Measurements from ENCODE around the gene HDAC4. TPM values are rescaled to one million over a fixed set of nuclear protein-coding genes. Genes with fewer than 3 reads are reported as not detected.

HDAC4 gene
- total RNA-seq, 1 experiment from 2014 or later = 32.0 TPM

DNA sequence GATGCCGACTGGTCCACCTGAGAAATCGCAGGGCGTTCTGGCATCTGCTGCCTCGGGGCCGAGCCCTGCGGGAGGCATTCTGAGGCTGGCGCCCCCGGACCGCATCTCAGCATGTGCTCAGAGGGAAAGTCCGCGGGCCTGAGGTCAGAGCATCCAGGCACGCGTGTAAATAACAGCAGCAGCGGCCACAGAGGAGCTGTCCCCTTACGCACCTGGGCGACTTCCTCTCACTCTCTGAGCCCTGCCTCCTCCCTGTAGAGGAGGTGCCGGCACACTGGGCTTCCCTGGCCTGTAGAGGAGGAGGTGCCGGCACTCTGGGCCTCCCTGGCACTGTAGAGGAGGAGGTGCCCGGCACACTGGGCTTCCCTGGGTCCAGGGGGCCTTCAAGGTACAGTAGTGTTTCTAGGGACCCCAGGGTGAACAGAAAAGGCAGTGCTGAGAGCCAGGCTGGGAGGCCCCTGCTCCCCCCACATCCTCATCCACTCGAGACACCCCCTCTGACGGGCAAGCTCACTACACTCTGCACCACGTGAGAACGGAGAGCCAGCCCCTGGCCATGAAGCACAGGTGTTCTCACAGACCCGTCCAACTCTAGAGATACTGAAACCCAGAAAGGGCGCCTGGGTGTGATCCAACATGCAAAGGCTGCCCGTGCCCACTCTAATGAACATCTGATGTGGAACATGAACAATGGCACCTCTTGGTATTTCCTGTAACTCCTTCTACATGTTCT is 263.5 kb downstream of the HDAC4 start:
- DNase-seq = no peak
- H3K23me2 ChIP-seq (ENCODE audit: insufficient read length, low read depth, low read length, poor library complexity, severe bottlenecking) = no peaks in the 10 kb centered on the region
- no peak overlapping the region for H2BK20ac ChIP-seq (ENCODE audit: low read depth, low read length, poor library complexity, severe bottlenecking)
- H3K56ac ChIP-seq (ENCODE audit: insufficient read length, low read depth, low read length) = no peak overlapping the region
- no peaks in the 10 kb centered on the region for H3K79me2 ChIP-seq (ENCODE audit: insufficient read depth, low read length)
- no peak overlapping the region for H3K23ac ChIP-seq (ENCODE audit: insufficient read length, low read depth, low read length)
- Mint-ChIP-seq H3K9me3 (no peaks in the 10 kb centered on the region), H3K4me1 (no peaks in the 10 kb centered on the region), H3K36me3 (ENCODE audit: insufficient read depth in 1 of 3, low read depth in 3 of 3) (peaks cover 27 to 53% (median 44%) of the 10 kb centered on the region in 3 experiments; a peak in 6 of 7 replicates), H3K27me3 (ENCODE audit: low read depth) (no peaks in the 10 kb centered on the region), H3K4me3 (no peak overlapping the region), H3K27ac (no peak overlapping the region; a peak in 1 of 7 replicates)
- no peak overlapping the region for H3K4ac ChIP-seq (ENCODE audit: low read depth, low read length)
- H4K91ac ChIP-seq (ENCODE audit: insufficient read length, low read depth, low read length) = no peak overlapping the region
- H2AK5ac ChIP-seq (ENCODE audit: insufficient read length, low read length) = no peak overlapping the region
- WGBS (ENCODE audit: extremely low coverage, insufficient read length, low lambda C conversion rate) = no CpG with 5 or more reads among the region's 26 CpGs
- no peak overlapping the region for H2BK12ac ChIP-seq (ENCODE audit: insufficient read length, low read depth, low read length)
- H3K79me1 ChIP-seq (ENCODE audit: insufficient read depth, low read depth, low read length, poor library complexity, severe bottlenecking) = no peaks in the 10 kb centered on the region
- no peak overlapping the region for H3K27ac ChIP-seq (ENCODE audit: insufficient read length, low read depth, low read length)
- no peak overlapping the region for H2BK5ac ChIP-seq (ENCODE audit: insufficient read length, low read length)
- TF ChIP-seq CTCF (conservative IDR thresholded peaks at IDR 0.05) = no peak
- H3K4me2 ChIP-seq (ENCODE audit: insufficient read depth, insufficient read length, low read length) = no peak overlapping the region
- no peaks in the 10 kb centered on the region for H4K20me1 ChIP-seq (ENCODE audit: control insufficient read depth, insufficient read depth, insufficient read length)
- no peak overlapping the region for H2BK15ac ChIP-seq (ENCODE audit: low read depth, low read length)
- H3K9me3 ChIP-seq (ENCODE audit: control insufficient read depth, low read depth, low read length) = no peaks in the 10 kb centered on the region
- no peak overlapping the region for H2AFZ ChIP-seq (ENCODE audit: low read length)
- H3K14ac ChIP-seq (ENCODE audit: insufficient read depth, low read length) = no peak overlapping the region
- H3K18ac ChIP-seq (ENCODE audit: insufficient read length, low read depth, low read length) = no peak overlapping the region
- H4K8ac ChIP-seq (replicated peaks; ENCODE audit: insufficient read length, low read depth, low read length) = no peak overlapping the region
- no peaks in the 10 kb centered on the region for H3K4me1 ChIP-seq (ENCODE audit: insufficient read depth, low read length)
- no peak overlapping the region for H4K5ac ChIP-seq (ENCODE audit: insufficient read length, low read depth, low read length)
- H2BK120ac ChIP-seq (ENCODE audit: low read depth, low read length, poor library complexity, severe bottlenecking) = no peak overlapping the region
- no peak overlapping the region for H3T11ph ChIP-seq (ENCODE audit: low read length)
- H3K9ac ChIP-seq (ENCODE audit: extremely low read depth, insufficient read length, low read length) = no peak overlapping the region
- no peaks in the 10 kb centered on the region for H3K27me3 ChIP-seq (ENCODE audit: insufficient read depth, low read length)
